IMR-90 (cell line): ENCODE measurements around the gene DOCK2. TPM values are rescaled to one million over a fixed set of nuclear protein-coding genes. Genes with fewer than 3 reads are reported as not detected.

Experiments
- ATAC-seq: fragments of 200-7000 bp; cut with Tn5 transposase; 2 replicates; pipeline ENCODE4 v1.9.1; 2020; ENCODE audit warnings: low read depth, mild to moderate bottlenecking, moderate library complexity
- BruUV-seq: library from RNA; stranded (reverse); fragments of 400-500 nt; replicated peaks from 2 replicates; lab custom pipeline; 2021; lab: Mats Ljungman, UMichigan
- CTCF ChIA-PET: fragments of 300-600 bp; formaldehyde crosslinking; extraction: SDS; loops from one replicate; lab custom pipeline; 2021; ENCODE audit warnings: antibody characterized with exemption; lab: Yijun Ruan, JAX
- POLR2A ChIA-PET: fragments of 300-600 bp; sonication (Branson Sonifier 250); formaldehyde crosslinking; loops from one replicate; lab custom pipeline; 2022; ENCODE audit warnings: antibody characterized with exemption; ENCODE audit not compliant: unreplicated experiment; lab: Charles Lee
- DNase-seq: peaks from one replicate; pipeline ENCODE4 v3.0.0; 2013
- H2AFZ ChIP-seq: replicated peaks from 2 replicates; pipeline ENCODE3; 2013; ENCODE audit warnings: low read length, mild to moderate bottlenecking; ENCODE audit not compliant: poor library complexity
- H2AK5ac ChIP-seq: 2 replicates; pipeline ENCODE4 v1.6.1; 2013; ENCODE audit warnings: low read depth, low read length, inconsistent platforms
- H2AK9ac ChIP-seq: replicated peaks from 2 replicates; pipeline ENCODE3; 2013; ENCODE audit warnings: mild to moderate bottlenecking, low read depth, low read length, moderate library complexity; ENCODE audit not compliant: poor library complexity
- H2BK120ac ChIP-seq: 2 replicates; pipeline ENCODE4 v1.6.1; 2013; ENCODE audit warnings: low read depth, low read length, inconsistent platforms
- H2BK15ac ChIP-seq: 3 replicates; pipeline ENCODE4 v1.6.1; 2013; ENCODE audit warnings: low read depth, low read length, inconsistent platforms
- H2BK20ac ChIP-seq: 2 replicates; pipeline ENCODE4 v1.6.1; 2013; ENCODE audit warnings: low read depth, mild to moderate bottlenecking, inconsistent platforms, low read length, moderate library complexity
- H2BK5ac ChIP-seq: 2 replicates; pipeline ENCODE4 v1.6.1; 2013; ENCODE audit warnings: mild to moderate bottlenecking, low read depth, low read length, inconsistent platforms; ENCODE audit not compliant: poor library complexity, severe bottlenecking
- H3K14ac ChIP-seq: replicated peaks from 2 replicates; pipeline ENCODE4 v1.6.1; 2013; ENCODE audit warnings: low read depth, low read length, inconsistent platforms
- H3K18ac ChIP-seq: 2 replicates; pipeline ENCODE4 v1.6.1; 2013; ENCODE audit warnings: low read depth, low read length, control low read depth
- H3K23ac ChIP-seq: 2 replicates; pipeline ENCODE4 v1.6.1; 2013; ENCODE audit warnings: low read depth, low read length, inconsistent platforms
- H3K27ac ChIP-seq: 2 replicates; pipeline ENCODE4 v1.5.1; 2013; ENCODE audit warnings: mild to moderate bottlenecking, control low read depth, low read length; ENCODE audit not compliant: insufficient read depth
- H3K27me3 ChIP-seq: 2 replicates; pipeline ENCODE4 v1.6.1; 2013; ENCODE audit warnings: low read length; ENCODE audit not compliant: control insufficient read depth, insufficient read depth
- H3K36me3 ChIP-seq: 2 replicates; pipeline ENCODE4 v1.6.1; 2013; ENCODE audit warnings: low read length, mixed read lengths; ENCODE audit not compliant: control insufficient read depth, insufficient read depth
- H3K4ac ChIP-seq: 2 replicates; pipeline ENCODE4 v1.6.1; 2013; ENCODE audit warnings: low read depth, low read length, inconsistent platforms
- H3K4me1 ChIP-seq: 2 replicates; pipeline ENCODE4 v1.6.1; 2013; ENCODE audit warnings: low read length, mixed read lengths; ENCODE audit not compliant: control insufficient read depth, insufficient read depth
- H3K4me2 ChIP-seq: 2 replicates; pipeline ENCODE4 v1.6.1; 2013; ENCODE audit warnings: low read depth, mild to moderate bottlenecking, control low read depth, low read length, moderate library complexity
- H3K4me3 ChIP-seq: 2 replicates; pipeline ENCODE4 v1.5.1; 2013; ENCODE audit warnings: low read depth, mild to moderate bottlenecking, control low read depth, low read length, moderate library complexity; ENCODE audit not compliant: insufficient read depth
- H3K56ac ChIP-seq: 2 replicates; pipeline ENCODE4 v1.6.1; 2013; ENCODE audit warnings: low read length, inconsistent platforms; ENCODE audit not compliant: insufficient read depth; ENCODE audit errors: extremely low read depth
- H3K79me1 ChIP-seq, 2 experiments: 2 replicates each; pipeline ENCODE4 v1.6.1; 2013; ENCODE audit warnings: low read length in 2 of 2, inconsistent platforms in 1 of 2, low read depth in 1 of 2
- H3K9ac ChIP-seq: 2 replicates; pipeline ENCODE4 v1.6.1; 2013; ENCODE audit warnings: low read depth, low read length, control low read depth
- H3K9me1 ChIP-seq: 2 replicates; pipeline ENCODE4 v1.6.1; 2013; ENCODE audit warnings: low read length, inconsistent platforms; ENCODE audit not compliant: insufficient read depth
- H3K9me3 ChIP-seq: 2 replicates; pipeline ENCODE4 v1.6.1; 2013; ENCODE audit warnings: low read length; ENCODE audit not compliant: control insufficient read depth, insufficient read depth
- H4K20me1 ChIP-seq: 2 replicates; pipeline ENCODE4 v1.6.1; 2013; ENCODE audit warnings: low read length, inconsistent platforms; ENCODE audit not compliant: insufficient read depth
- H4K5ac ChIP-seq: 2 replicates; pipeline ENCODE4 v1.6.1; 2013; ENCODE audit warnings: mild to moderate bottlenecking, low read depth, low read length, control low read depth
- H4K8ac ChIP-seq, 2 experiments: 2 replicates each; pipeline ENCODE4 v1.6.1; 2013; ENCODE audit warnings: low read depth in 2 of 2, low read length in 2 of 2, control low read depth in 1 of 2, inconsistent platforms in 1 of 2
- H4K91ac ChIP-seq: 2 replicates; pipeline ENCODE4 v1.6.1; 2013; ENCODE audit warnings: low read depth, low read length, inconsistent platforms; ENCODE audit not compliant: insufficient read depth
- BHLHE40 ChIP-seq: fragments of 150-350 bp; IDR thresholded peaks from 2 replicates; pipeline ENCODE4 v1.6.1; 2016; ENCODE audit warnings: mild to moderate bottlenecking, low read depth, low read length
- CEBPB ChIP-seq: IDR thresholded peaks from 2 replicates; pipeline ENCODE4 v1.6.1; 2012; ENCODE audit warnings: low read depth, low read length, improper control_type of control experiment
- CHD1 ChIP-seq: IDR thresholded peaks from 2 replicates; pipeline ENCODE4 v1.6.1; 2012; ENCODE audit warnings: low read depth, low read length, improper control_type of control experiment
- FOS ChIP-seq: fragments of 150-350 bp; IDR thresholded peaks from 2 replicates; pipeline ENCODE4 v1.6.1; 2016; ENCODE audit warnings: low read depth, low read length
- MAFK ChIP-seq: IDR thresholded peaks from 2 replicates; pipeline ENCODE4 v1.6.1; 2012; ENCODE audit warnings: low read depth, low read length, improper control_type of control experiment
- MAZ ChIP-seq: IDR thresholded peaks from 2 replicates; pipeline ENCODE4 v1.6.1; 2012; ENCODE audit warnings: low read depth, mild to moderate bottlenecking, low read length, improper control_type of control experiment, moderate library complexity, borderline replicate concordance
- MXI1 ChIP-seq: IDR thresholded peaks from 2 replicates; pipeline ENCODE4 v1.6.1; 2012; ENCODE audit warnings: low read depth, mild to moderate bottlenecking, low read length, moderate library complexity, borderline replicate concordance
- NFE2L2 ChIP-seq: fragments of 150-350 bp; IDR thresholded peaks from 2 replicates; pipeline ENCODE4 v1.6.1; 2016; ENCODE audit warnings: low read depth, mild to moderate bottlenecking, low read length
- POLR2A ChIP-seq: IDR thresholded peaks from 2 replicates; pipeline ENCODE4 v1.6.1; 2012; ENCODE audit warnings: mild to moderate bottlenecking, low read depth, low read length
- RAD21 ChIP-seq: IDR thresholded peaks from 2 replicates; pipeline ENCODE4 v1.6.1; 2012; ENCODE audit warnings: low read length, improper control_type of control experiment
- RCOR1 ChIP-seq: IDR thresholded peaks from 2 replicates; pipeline ENCODE4 v1.6.1; 2012; ENCODE audit warnings: mild to moderate bottlenecking, low read length, improper control_type of control experiment; ENCODE audit not compliant: insufficient replicate concordance
- RFX5 ChIP-seq: IDR thresholded peaks from 2 replicates; pipeline ENCODE4 v1.8.0; 2012; ENCODE audit warnings: low read depth, mild to moderate bottlenecking, low read length, moderate library complexity
- SMC3 ChIP-seq: fragments of 150-350 bp; IDR thresholded peaks from 2 replicates; pipeline ENCODE4 v1.6.1; 2016; ENCODE audit warnings: low read depth, mild to moderate bottlenecking, antibody characterized with exemption, low read length, moderate library complexity
- WGBS, 2 experiments: methylation state at CpG; one replicate each; pipeline versions ENCODE4 v1.1.5 to v1.1.7; 2013; ENCODE audit warnings: missing lambda C conversion rate in 2 of 2; ENCODE audit not compliant: insufficient read length in 1 of 2; ENCODE audit errors: extremely low coverage in 2 of 2; 5-methylcytosine and 5-hydroxymethylcytosine counted together
- dilution Hi-C: fragments of 300-500 bp; cut with HindIII; formaldehyde crosslinking; loops from one replicate; pipeline ENCODE4 v1.14.3; 2018; ENCODE audit warnings: low sequenced_read_pairs; ENCODE audit not compliant: unreplicated experiment
- in situ Hi-C: fragments of 300-500 bp; cut with MboI; formaldehyde crosslinking; loops from 3 replicates; pipeline ENCODE4 v1.14.3; 2019; ENCODE audit warnings: low sequenced_read_pairs, inconsistent platforms, mixed read lengths
- intact Hi-C: fragments of 100-400 bp; cut with micrococcal nuclease; formaldehyde crosslinking; loops from 2 replicates; pipeline ENCODE4 v1.10.0; 2022
- polyA plus RNA-seq, 3 experiments: library from polyadenylated mRNA; depleted of rRNA; stranded (reverse); fragments of >200 nt; gene quantifications; 2 replicates each; pipeline ENCODE4 v1.2.3, GENCODE V29; 2012; ENCODE audit warnings: low replicate concordance in 1 of 3
- total RNA-seq: library from RNA; depleted of rRNA; stranded (reverse); fragments of >200 nt; gene quantifications from 2 replicates; pipeline ENCODE4 v1.2.3, GENCODE V29; 2012
- TF ChIP-seq, protein P1 (sequence below): conservative IDR thresholded peaks from 2 replicates; pipeline ENCODE4 v1.5.1; 2012; ENCODE audit warnings: mild to moderate bottlenecking, low read depth, low read length, improper control_type of control experiment
- TF ChIP-seq, protein P2 (sequence below): fragments of 150-350 bp; IDR thresholded peaks from 2 replicates; pipeline ENCODE4 v1.6.1; 2016; ENCODE audit warnings: low read depth, mild to moderate bottlenecking, low read length, moderate library complexity, borderline replicate concordance
- TF ChIP-seq, protein P3 (sequence below): fragments of 150-350 bp; IDR thresholded peaks from 2 replicates; pipeline ENCODE4 v1.6.1; 2017; ENCODE audit warnings: mild to moderate bottlenecking, antibody characterized with exemption, low read length, low read depth

The DOCK2 gene
- total and polyA plus RNA-seq, 2 of the 4 experiments (the other 2 are of a cell fraction) = 0.72 to 3.0 TPM

DNA sequence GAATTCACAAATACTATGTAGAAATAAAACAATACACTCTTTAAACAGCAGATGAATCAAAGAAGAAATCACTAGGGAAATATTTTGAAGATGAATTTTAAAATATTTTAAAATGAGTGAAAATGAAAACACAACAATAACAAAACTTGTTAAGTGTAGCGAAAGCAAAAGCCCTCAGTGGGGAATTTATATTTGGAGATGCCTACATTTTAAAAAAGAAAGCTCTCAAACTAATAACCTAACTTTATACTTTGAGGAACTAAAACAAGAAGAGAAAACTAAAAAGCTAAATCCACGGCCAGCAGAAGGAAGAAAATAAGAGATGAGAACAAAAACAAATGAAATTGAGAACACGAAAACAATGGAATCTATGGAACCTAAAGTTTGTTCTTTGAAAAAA is 30.8 kb upstream of the DOCK2 start:
- Histone ChIP-seq H3K18ac (no peak overlapping the region), H3K27ac (no peak overlapping the region), H2BK20ac (no peak overlapping the region), H3K36me3 (peaks cover 5% of the 10 kb centered on the region), H3K79me1 (peaks cover 0 to 3% of the 10 kb centered on the region in 2 experiments; a peak in 1 of 4 replicates), H3K4ac (no peak overlapping the region), H3K27me3 (no peaks in the 10 kb centered on the region), H2AFZ (no peak overlapping the region), H3K4me3 (no peak overlapping the region), H3K56ac (no peak overlapping the region), H2BK5ac (no peak overlapping the region), H4K91ac (no peak overlapping the region), H3K4me1 (peaks cover 4% of the 10 kb centered on the region), H3K9me1 (no peaks in the 10 kb centered on the region), H4K5ac (no peak overlapping the region), H2BK120ac (no peak overlapping the region), H3K23ac (no peak overlapping the region), H4K8ac (no peak overlapping the region), H4K20me1 (no peaks in the 10 kb centered on the region), H2AK5ac (no peak overlapping the region), H3K4me2 (no peak overlapping the region), H2BK15ac (no peak overlapping the region), H3K9me3 (peaks cover 4% of the 10 kb centered on the region), H2AK9ac (no peak overlapping the region), H3K9ac (no peak overlapping the region), H3K14ac (no peak overlapping the region)
- no peak for TF ChIP-seq RCOR1
- TF ChIP-seq, protein P1, sequence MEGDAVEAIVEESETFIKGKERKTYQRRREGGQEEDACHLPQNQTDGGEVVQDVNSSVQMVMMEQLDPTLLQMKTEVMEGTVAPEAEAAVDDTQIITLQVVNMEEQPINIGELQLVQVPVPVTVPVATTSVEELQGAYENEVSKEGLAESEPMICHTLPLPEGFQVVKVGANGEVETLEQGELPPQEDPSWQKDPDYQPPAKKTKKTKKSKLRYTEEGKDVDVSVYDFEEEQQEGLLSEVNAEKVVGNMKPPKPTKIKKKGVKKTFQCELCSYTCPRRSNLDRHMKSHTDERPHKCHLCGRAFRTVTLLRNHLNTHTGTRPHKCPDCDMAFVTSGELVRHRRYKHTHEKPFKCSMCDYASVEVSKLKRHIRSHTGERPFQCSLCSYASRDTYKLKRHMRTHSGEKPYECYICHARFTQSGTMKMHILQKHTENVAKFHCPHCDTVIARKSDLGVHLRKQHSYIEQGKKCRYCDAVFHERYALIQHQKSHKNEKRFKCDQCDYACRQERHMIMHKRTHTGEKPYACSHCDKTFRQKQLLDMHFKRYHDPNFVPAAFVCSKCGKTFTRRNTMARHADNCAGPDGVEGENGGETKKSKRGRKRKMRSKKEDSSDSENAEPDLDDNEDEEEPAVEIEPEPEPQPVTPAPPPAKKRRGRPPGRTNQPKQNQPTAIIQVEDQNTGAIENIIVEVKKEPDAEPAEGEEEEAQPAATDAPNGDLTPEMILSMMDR = no peak
- TF ChIP-seq FOS = no peak
- no peak for TF ChIP-seq MAZ
- no peak for TF ChIP-seq CEBPB
- no peak for TF ChIP-seq SMC3
- no peak for TF ChIP-seq POLR2A
- no peak for TF ChIP-seq MXI1
- TF ChIP-seq RFX5 = no peak
- no peak for TF ChIP-seq NFE2L2
- TF ChIP-seq, protein P2, sequence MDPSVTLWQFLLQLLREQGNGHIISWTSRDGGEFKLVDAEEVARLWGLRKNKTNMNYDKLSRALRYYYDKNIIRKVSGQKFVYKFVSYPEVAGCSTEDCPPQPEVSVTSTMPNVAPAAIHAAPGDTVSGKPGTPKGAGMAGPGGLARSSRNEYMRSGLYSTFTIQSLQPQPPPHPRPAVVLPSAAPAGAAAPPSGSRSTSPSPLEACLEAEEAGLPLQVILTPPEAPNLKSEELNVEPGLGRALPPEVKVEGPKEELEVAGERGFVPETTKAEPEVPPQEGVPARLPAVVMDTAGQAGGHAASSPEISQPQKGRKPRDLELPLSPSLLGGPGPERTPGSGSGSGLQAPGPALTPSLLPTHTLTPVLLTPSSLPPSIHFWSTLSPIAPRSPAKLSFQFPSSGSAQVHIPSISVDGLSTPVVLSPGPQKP = no peak
- TF ChIP-seq CHD1 = no peak
- TF ChIP-seq RAD21 = no peak
- TF ChIP-seq MAFK = no peak
- TF ChIP-seq, protein P3, sequence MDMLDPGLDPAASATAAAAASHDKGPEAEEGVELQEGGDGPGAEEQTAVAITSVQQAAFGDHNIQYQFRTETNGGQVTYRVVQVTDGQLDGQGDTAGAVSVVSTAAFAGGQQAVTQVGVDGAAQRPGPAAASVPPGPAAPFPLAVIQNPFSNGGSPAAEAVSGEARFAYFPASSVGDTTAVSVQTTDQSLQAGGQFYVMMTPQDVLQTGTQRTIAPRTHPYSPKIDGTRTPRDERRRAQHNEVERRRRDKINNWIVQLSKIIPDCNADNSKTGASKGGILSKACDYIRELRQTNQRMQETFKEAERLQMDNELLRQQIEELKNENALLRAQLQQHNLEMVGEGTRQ = no peak
- TF ChIP-seq BHLHE40 = no peak
- DNase-seq (no peak), ATAC-seq (no peak)
- ChIA-PET CTCF (interaction anchor here (1.2 kb wide), 1 partner anchor 374 kb away, joined by 3 read pairs; the partner anchor contains the start of gene INSYN2B), POLR2A (no interaction called here)
- intact Hi-C loops (no loop called here), dilution Hi-C loops (no loop called here), in situ Hi-C loops (no loop called here)
- no TSS peak for BruUV-seq
- no CpG with 5 or more reads among the region's 3 CpGs for WGBS, 2 experiments
